Brain microvascular endothelial cell (primary cell): ENCODE results near the gene MOG.

Source experiments
- DNase-seq: peaks from one replicate; pipeline ENCODE4 v3.0.0-alpha.2; 2020
- H3K27ac ChIP-seq: fragments of 250-450 bp; sonication (Bioruptor Pico); 2 replicates; pipeline ENCODE4 v1.5.1; 2020; ENCODE audit warnings: mild to moderate bottlenecking, moderate library complexity
- H3K27me3 ChIP-seq: fragments of 250-450 bp; sonication (Bioruptor Pico); replicated peaks from 2 replicates; pipeline ENCODE4 v1.5.1; 2020; ENCODE audit warnings: mild to moderate bottlenecking
- H3K36me3 ChIP-seq: fragments of 250-450 bp; sonication (Bioruptor Pico); replicated peaks from 2 replicates; pipeline ENCODE4 v1.5.1; 2020; ENCODE audit warnings: mild to moderate bottlenecking
- H3K4me3 ChIP-seq: 2 replicates; pipeline ENCODE4 v1.5.1; 2011; ENCODE audit warnings: low read depth, mild to moderate bottlenecking, control low read depth, low read length, moderate library complexity
- CTCF ChIP-seq: IDR thresholded peaks from 2 replicates; pipeline ENCODE4 v1.5.1; 2011; ENCODE audit warnings: low read depth, mild to moderate bottlenecking, moderate library complexity, low read length, control low read depth, inconsistent platforms; ENCODE audit errors: missing control alignments
- in situ Hi-C: cut with HindIII; loops from 2 replicates; pipeline ENCODE4 v1.10.0; 2017; ENCODE audit warnings: low sequenced_read_pairs, low pct_ligation_motif_present

The MOG gene

GRCh38 chr6:29647927-29648642, 8.8 kb upstream of the MOG start:
- Histone ChIP-seq H3K27ac (no peak overlapping the region), H3K27me3 (no peaks in the 10 kb centered on the region), H3K4me3 (no peak overlapping the region), H3K36me3 (no peaks in the 10 kb centered on the region)
- peak; percentile 21 for DNase-seq
- peak; percentile 71 for TF ChIP-seq CTCF
- in situ Hi-C loops = no loop called here

- Histone ChIP-seq H3K4me3 (peak overlapping the region; percentile 58), H3K27me3 (no peaks in the 10 kb centered on the region), H3K27ac (no peak overlapping the region), H3K36me3 (no peaks in the 10 kb centered on the region)
- DNase-seq = peak; percentile 94
- in situ Hi-C loops = no loop called here
- TF ChIP-seq CTCF = peak; percentile 95
These were observed 6.9 kb upstream of the MOG start for GRCh38 chr6:29649701-29650673.

GRCh38 chr6:29651413-29652197, 5.3 kb upstream of the MOG start:
- in situ Hi-C loops = no loop called here
- Histone ChIP-seq H3K27me3 (peaks cover 4% of the 10 kb centered on the region), H3K4me3 (no peak overlapping the region), H3K36me3 (no peaks in the 10 kb centered on the region), H3K27ac (no peak overlapping the region)
- TF ChIP-seq CTCF = peak; percentile 52
- DNase-seq = no peak

- in situ Hi-C loops = no loop called here
- Histone ChIP-seq H3K27me3 (peaks cover 4% of the 10 kb centered on the region), H3K27ac (no peak overlapping the region), H3K4me3 (no peak overlapping the region), H3K36me3 (no peaks in the 10 kb centered on the region)
- DNase-seq = no peak
- TF ChIP-seq CTCF = no peak
These were observed 4.7 kb upstream of the MOG start for GRCh38 chr6:29652198-29652584.

- Histone ChIP-seq H3K27me3 (peaks cover 4% of the 10 kb centered on the region), H3K36me3 (no peaks in the 10 kb centered on the region), H3K4me3 (no peak overlapping the region), H3K27ac (no peak overlapping the region)
- in situ Hi-C loops = no loop called here
- peak; percentile 54 for DNase-seq
- peak; percentile 80 for TF ChIP-seq CTCF
These were observed 3.3 kb upstream of the MOG start for GRCh38 chr6:29653452-29654038.
